ENCODE results near the gene ELL.
"Not testable (repeated sequence)": the region's sequence is repeated elsewhere in the genome, so short reads cannot be mapped to it uniquely, and the experiment has no call there.

Gene ELL

DNA sequence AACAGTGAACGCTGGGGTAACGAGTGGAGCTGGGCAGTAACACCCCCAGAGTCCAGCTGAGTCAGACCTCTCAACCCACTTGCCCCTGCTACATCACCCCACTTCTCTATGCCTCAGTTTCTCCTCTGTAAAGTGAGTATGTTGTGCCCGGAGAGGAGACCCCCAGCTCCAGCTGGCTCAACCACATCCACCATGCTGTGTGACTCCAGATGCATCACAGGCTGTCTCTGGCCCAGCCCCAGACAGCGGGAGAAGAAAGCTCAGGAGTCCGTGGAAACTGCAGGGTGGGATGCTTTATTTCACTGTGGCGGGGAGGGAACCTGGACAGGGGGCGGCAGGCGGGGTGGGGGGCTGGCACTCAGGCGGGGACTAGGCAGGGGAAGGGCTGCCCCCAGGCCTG is 9.6 kb upstream of the ELL start:
- no peak for DNase-seq (ENCODE audit: low read depth)

- DNase-seq (ENCODE audit: low read depth), result no peak
Measured at GRCh38 chr19:18529782-18530181, 7.9 kb upstream of the ELL start.

DNA sequence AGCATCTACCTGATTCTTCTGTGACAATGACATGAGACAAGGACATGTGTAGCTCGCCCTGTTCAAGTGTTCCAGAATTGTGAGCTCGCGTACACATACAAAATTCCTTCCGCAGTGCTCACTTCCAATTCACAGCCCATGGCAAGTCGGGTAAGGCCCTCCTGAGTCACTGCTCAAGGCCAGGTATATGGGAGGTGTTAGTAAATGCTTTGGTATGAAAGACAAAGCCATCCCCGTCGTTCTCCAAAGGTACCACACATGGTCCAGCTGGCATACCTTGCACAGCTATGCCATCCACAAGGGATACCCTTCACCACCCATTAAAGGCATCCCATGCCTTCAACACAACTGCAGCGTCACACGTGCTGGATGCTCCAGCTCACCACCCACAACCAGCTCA is 4.4 kb upstream of the ELL start:
- no peak for DNase-seq (ENCODE audit: low read depth)

DNA sequence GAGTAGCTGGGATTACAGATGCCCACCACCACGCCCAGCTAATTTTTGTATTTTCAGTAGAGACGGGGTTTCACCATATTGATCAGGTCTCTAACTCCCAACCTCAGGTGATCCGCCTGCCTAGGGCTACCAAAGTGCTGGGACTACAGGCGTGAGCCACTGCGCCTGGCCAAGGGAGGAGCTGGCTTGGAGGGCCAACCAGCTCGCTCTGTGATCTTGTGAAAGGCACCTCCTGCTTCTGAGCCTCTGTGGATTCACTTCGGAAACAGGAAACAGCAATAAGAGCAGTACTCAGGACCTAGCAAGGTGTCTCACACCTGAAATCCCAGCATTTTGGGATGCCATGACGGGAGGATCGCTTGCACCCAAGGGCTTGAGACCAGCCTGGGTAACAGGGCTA is 2.0 kb upstream of the ELL start:
- no peak for DNase-seq (ENCODE audit: low read depth)

DNA sequence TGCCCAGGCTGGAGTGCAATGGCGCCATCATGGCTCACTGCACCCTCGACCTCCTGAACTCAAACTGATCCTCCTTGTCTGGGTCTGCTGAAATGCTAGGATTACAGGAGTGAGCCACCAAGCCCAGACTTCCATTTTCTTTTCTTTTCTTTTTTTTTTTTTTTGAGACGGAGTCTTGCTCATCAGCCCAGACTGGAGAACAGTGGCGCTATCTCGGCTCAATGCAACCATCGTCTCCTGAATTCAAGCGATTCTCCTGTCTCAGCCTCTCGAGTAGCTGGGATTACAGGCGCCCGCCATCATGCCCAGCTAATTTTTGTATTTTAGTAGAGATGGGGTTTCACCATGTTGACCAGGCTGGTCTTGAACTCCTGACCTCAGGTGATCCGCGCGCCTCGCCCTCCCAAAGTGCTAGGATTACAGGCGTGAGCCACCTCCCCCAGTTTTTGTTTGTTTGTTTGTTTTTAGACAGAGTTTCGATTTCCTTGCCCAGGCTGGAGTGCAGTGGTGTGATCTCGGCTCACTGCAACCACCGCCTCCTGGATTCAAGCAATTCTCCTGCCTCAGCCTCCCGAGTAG is 1.1 kb upstream of the ELL start:
- DNase-seq (ENCODE audit: low read depth), result not testable (repeated sequence)

- peak; percentile 100 for DNase-seq (ENCODE audit: low read depth)
Measured at GRCh38 chr19:18522124-18522861, 423 bp upstream of the ELL start.

DNA sequence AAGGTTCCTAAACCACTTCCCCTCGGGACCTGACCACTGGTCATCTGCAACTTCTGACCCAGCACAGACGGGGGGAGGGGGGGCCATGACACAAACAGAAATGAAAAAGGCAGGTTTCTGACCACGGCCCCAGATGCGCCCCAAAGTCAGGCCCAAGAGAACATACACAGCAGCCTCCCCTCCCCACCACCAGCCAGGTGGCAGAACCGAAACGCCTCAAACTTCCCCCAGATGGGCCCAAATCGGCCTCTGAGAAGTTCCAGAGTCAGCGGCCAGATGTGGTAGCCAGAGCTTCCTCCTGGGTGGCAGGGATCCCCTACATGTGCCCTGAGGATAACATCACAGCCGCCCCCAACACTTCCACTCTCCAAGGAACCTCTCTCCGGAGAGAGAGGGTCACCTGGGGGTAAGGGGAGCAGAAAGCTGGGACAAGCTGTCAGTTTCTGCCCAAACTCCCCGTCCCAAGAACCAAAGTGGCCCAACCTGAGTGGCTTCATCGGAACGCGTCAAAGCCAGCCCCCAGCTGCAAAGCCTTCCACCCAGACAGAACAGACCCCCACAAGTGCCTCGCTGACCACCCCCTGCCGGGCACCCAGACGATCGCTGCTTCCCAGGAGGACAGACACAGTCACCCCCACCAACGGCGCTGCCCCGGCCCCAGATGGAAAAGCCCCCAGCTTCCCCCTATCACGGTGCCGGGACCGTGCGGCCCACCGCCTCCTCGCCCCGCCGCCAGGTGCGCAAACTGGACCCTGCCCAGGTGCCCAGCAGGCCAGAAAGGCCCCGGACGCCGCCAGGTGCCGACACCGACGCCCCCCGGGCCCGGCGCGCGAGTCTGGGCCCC is 800 bp downstream of the ELL start:
- no peak for DNase-seq (ENCODE audit: low read depth)

DNA sequence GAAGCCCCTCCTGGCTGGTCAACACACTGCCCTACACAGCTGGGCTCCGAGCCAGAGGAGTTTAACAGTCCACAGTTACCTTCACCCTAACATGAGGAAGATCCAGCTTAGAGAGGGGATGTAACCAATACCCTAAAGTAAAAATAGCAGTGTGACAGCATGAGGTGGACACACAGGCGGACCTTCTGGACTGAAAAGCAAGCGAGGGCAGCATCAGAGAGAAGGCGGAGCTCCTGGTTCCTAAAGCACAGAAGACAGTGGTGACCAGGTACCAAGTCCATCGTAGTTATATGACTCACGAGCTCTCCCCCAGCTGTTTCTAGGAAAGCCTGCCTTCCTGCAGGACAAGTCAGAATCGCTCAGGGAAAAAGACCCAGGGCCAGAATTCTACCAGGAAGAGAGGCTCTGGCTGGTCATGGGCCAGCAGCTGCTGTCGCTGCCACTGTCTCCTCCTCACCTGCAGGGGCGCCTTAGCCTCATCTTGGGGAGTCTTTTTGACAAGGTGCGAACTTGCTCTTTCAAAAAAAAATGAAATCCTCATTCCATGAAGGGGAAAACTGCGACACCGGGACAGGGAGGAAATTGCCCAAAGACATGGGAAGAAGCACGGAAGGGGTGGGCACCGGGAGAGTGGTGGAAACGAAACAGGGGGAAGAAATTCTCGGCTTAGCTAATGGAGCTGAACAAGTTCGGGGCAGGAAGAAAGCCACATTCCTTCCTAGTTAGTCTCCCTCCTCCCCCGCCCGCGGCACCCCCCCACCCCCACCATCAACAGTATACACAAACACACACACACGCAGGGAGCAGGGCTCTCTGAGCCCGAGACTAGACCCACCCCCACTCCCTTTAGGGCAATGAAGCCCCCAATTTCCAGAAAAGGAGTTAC is 1.7 kb downstream of the ELL start:
- peak; percentile 24 for DNase-seq (ENCODE audit: low read depth)

DNA sequence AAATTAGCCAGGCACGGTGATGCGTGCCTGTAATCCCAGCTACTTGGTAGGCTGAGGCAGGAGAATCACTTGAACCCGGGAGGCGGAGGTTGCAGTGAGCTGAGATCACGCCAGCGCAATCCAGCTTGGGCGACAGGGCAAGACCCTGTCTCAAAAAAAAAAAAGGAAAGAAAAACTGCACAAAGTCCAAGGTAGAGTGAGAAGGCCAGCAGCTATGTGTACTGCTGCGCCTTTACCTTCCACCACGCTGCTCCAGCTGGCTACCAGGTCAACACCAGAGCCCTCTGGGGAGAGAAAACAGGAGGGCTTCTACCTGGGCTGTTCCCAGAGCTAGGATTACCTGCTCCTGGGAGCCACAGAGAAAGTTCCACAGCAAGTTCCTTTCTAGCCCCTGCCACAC is 3.2 kb downstream of the ELL start:
- DNase-seq (ENCODE audit: low read depth), result no peak

GRCh38 chr19:18517606-18518005 is 4.3 kb downstream of the ELL start:
- no peak for DNase-seq (ENCODE audit: low read depth)

GRCh38 chr19:18515959-18516358 is 5.9 kb downstream of the ELL start:
- DNase-seq (ENCODE audit: low read depth), result no peak

GRCh38 chr19:18514800-18515682 is 6.8 kb downstream of the ELL start:
- peak; percentile 59 for DNase-seq (ENCODE audit: low read depth)

- DNase-seq (ENCODE audit: low read depth), result no peak
Measured at GRCh38 chr19:18513868-18514267, 8.0 kb downstream of the ELL start.

- no peak for DNase-seq (ENCODE audit: low read depth)
Measured at GRCh38 chr19:18510216-18510615, 11.7 kb downstream of the ELL start.

GRCh38 chr19:18508585-18508984 is 13.3 kb downstream of the ELL start:
- DNase-seq (ENCODE audit: low read depth), result no peak

DNA sequence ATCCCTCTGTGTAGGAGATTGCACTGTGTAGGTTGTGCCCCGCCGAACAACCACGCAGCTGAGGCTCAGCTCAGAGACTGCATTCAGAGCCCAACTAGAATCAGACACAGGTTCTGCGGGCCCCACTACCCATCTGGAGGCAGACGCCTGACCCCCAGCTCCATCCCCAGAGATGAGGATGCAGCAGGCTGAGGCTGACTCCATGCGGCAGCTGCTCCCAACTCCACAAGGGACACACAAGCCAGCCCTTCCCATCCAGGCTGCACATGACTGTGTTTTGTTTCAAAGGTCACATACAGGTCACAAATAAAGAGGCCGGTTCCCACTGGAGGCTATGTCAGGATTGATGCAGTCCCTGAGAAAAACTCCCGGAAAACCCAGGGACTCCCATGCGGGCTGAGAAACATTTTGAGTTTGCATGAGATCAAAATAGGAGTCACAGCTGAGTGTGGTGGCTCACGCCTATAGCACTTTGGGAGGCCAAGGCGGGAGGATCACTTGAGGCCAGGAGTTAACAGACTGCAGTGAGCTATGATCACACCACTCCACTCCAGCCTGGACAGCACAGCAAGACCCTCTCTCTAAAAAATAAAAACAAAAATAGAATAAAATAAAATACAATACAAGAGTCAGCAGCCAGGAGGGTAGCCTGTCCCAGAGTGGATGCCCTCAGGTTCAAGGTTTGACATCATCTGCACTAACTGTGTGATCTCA is 14.0 kb downstream of the ELL start:
- no peak for DNase-seq (ENCODE audit: low read depth)

- peak; percentile 51 for DNase-seq (ENCODE audit: low read depth)
Measured at GRCh38 chr19:18507021-18507726, 14.7 kb downstream of the ELL start.

- no peak for DNase-seq (ENCODE audit: low read depth)
Measured at GRCh38 chr19:18506101-18506930, 15.6 kb downstream of the ELL start.
